GM18511 (cell line): ENCODE results near the gene ZNF14.
"Not testable (repeated sequence)": the region's sequence is repeated elsewhere in the genome, so short reads cannot be mapped to it uniquely, and the experiment has no call there.

ENCODE experiments used
- ATAC-seq: cut with Tn5 transposase; IDR thresholded peaks from one replicate; pipeline ENCODE4 v1.9.1; 2021; ENCODE audit warnings: mild to moderate bottlenecking, moderate library complexity; ENCODE audit not compliant: unreplicated experiment

ZNF14 gene

GRCh38 chr19:19696386-19696785, 36.5 kb downstream of the ZNF14 start:
- ATAC-seq: no peak

GRCh38 chr19:19691683-19692082, 41.2 kb downstream of the ZNF14 start:
- ATAC-seq: no peak

GRCh38 chr19:19689023-19689422, 43.9 kb downstream of the ZNF14 start:
- not testable (repeated sequence) for ATAC-seq

GRCh38 chr19:19687090-19687489, 45.8 kb downstream of the ZNF14 start:
- ATAC-seq: no peak

GRCh38 chr19:19686580-19686979, 46.3 kb downstream of the ZNF14 start:
- ATAC-seq: no peak

- not testable (repeated sequence) for ATAC-seq
These were observed 46.8 kb downstream of the ZNF14 start for GRCh38 chr19:19686119-19686518.

- no peak for ATAC-seq
These were observed 53.5 kb downstream of the ZNF14 start for GRCh38 chr19:19679176-19680073.

- ATAC-seq: no peak
These were observed 55.3 kb downstream of the ZNF14 start for GRCh38 chr19:19677579-19677978.

- no peak for ATAC-seq
These were observed 58.6 kb downstream of the ZNF14 start for GRCh38 chr19:19674315-19674714.

GRCh38 chr19:19672816-19673215, 60.1 kb downstream of the ZNF14 start:
- no peak for ATAC-seq

- ATAC-seq: no peak
These were observed 62.8 kb downstream of the ZNF14 start for GRCh38 chr19:19670070-19670551.

GRCh38 chr19:19668230-19669012, 64.5 kb downstream of the ZNF14 start, which contains the start of gene ZNF101:
Gene ZNF101 (plus strand): TSS chr19:19668839. CDS start chr19:19668964, 125 bp downstream.
- ATAC-seq: peak; percentile 73

GRCh38 chr19:19665420-19665948, 67.4 kb downstream of the ZNF14 start:
- not testable (repeated sequence) for ATAC-seq

- ATAC-seq: peak; percentile 73
These were observed 69.4 kb downstream of the ZNF14 start, which contains the start of gene ATP13A1 for GRCh38 chr19:19663256-19664120. Gene ATP13A1 (minus strand): TSS chr19:19663676. CDS start chr19:19663666, 10 bp downstream.

GRCh38 chr19:19662871-19663255, 70.0 kb downstream of the ZNF14 start:
- no peak for ATAC-seq

- ATAC-seq: no peak
These were observed 70.6 kb downstream of the ZNF14 start for GRCh38 chr19:19662344-19662743.

- peak; percentile 51 for ATAC-seq
These were observed 71.1 kb downstream of the ZNF14 start for GRCh38 chr19:19661675-19662251.

- ATAC-seq: no peak
These were observed 71.7 kb downstream of the ZNF14 start for GRCh38 chr19:19661141-19661674.
